ENCODE data around the gene ZNF547. TPM values are rescaled to one million over a fixed set of nuclear protein-coding genes. Genes with fewer than 3 reads are reported as not detected.
A peak's percentile ranks its signal among the peaks of the same experiment; 100 is the strongest.

ZNF547 gene
- total RNA-seq, 2 experiments from 2014 or later, result 1.4 to 2.1 TPM

DNA sequence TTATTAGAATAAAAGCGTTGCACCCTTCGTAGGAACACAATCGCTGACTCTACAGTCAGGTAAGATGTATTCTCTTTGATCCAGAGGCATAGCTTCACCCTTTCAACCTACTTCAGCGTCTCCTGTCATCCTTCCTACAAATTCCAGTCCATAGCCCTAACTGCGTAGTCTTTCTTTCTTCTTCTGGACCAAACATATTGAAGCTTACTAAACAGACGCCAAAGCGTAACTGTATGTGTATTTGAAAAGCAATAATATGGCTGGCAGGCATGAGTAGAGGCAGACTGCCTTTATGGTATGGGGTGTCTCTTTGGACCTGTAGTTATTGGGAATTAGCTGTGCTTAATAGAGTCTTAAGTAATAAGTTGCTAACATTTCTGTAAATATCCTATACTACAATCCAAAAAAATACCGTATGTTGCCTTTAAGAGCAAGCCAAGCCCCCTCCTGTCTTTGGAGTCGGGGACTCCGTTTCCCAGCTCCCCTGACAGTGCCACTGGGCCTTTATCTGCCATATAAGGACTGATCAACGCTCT, 25.9 kb downstream of the ZNF547 start:
- ATAC-seq (ENCODE audit: poor library complexity) (no peak), DNase-seq (no peak)
- H3K27me3 Mint-ChIP-seq, result no peaks in the 10 kb centered on the region
- intact Hi-C loops (cut with DNase I, micrococcal nuclease), result loop anchor here (1.0 to 2.0 kb wide), 7 partner anchors 22 to 190 kb away; partner anchors contain the start of genes ZNF749 (in 2 of the 2), TRAPPC2B (in 1 of the 2), ZNF17 (in 1 of the 2) and ZNF547 (in 1 of the 2)
- POLR2A ChIA-PET, result interaction anchor here (0.6 to 1.9 kb wide), 18 partner anchors 17 to 794 kb away, joined by 3 to 12 read pairs (median 4); partner anchors contain the start of genes TRAPPC2B, ZNF154, ZNF264 and ZNF274
- peaks cover 12% of the 10 kb centered on the region for H3K9me3 Mint-ChIP-seq
- peaks cover 15% of the 10 kb centered on the region for H3K36me3 ChIP-seq (ENCODE audit: insufficient read depth, low read length)
- H3K4me3 ChIP-seq (ENCODE audit: low read length), result peak overlapping the region; percentile 86
- H3K36me3 Mint-ChIP-seq (ENCODE audit: low read depth), result peaks cover 71% of the 10 kb centered on the region
- peaks cover 0 to 10% of the 10 kb centered on the region in 2 experiments for H3K9me3 ChIP-seq (ENCODE audit: control insufficient read depth in 1 of 2, insufficient read depth in 1 of 2, low read length in 2 of 2)
- peaks cover 33% of the 10 kb centered on the region for H3K4me1 Mint-ChIP-seq (ENCODE audit: low read depth)
- peak overlapping the region; percentile 95 for H3K27ac Mint-ChIP-seq
- no peaks in the 10 kb centered on the region for H3K27me3 ChIP-seq (ENCODE audit: control insufficient read depth in 1 of 2, insufficient read depth in 2 of 2, low read length in 2 of 2)
- peaks cover 18% of the 10 kb centered on the region for H3K4me1 ChIP-seq (ENCODE audit: insufficient read depth, low read length)
- CTCF ChIA-PET, result interaction anchor here (0.6 to 1.6 kb wide), 3 partner anchors 17 to 293 kb away, joined by 3 to 7 read pairs (median 3); partner anchors contain the start of gene ZNF551
- peak overlapping the region; percentile 98 for H3K4me3 Mint-ChIP-seq
- peak overlapping the region; percentile 86 to 95 for H3K27ac ChIP-seq (ENCODE audit: low read depth in 1 of 2, low read length in 2 of 2)
- TF ChIP-seq, protein P1, sequence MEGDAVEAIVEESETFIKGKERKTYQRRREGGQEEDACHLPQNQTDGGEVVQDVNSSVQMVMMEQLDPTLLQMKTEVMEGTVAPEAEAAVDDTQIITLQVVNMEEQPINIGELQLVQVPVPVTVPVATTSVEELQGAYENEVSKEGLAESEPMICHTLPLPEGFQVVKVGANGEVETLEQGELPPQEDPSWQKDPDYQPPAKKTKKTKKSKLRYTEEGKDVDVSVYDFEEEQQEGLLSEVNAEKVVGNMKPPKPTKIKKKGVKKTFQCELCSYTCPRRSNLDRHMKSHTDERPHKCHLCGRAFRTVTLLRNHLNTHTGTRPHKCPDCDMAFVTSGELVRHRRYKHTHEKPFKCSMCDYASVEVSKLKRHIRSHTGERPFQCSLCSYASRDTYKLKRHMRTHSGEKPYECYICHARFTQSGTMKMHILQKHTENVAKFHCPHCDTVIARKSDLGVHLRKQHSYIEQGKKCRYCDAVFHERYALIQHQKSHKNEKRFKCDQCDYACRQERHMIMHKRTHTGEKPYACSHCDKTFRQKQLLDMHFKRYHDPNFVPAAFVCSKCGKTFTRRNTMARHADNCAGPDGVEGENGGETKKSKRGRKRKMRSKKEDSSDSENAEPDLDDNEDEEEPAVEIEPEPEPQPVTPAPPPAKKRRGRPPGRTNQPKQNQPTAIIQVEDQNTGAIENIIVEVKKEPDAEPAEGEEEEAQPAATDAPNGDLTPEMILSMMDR (IDR thresholded peaks at IDR 0.05), result no peak

DNA sequence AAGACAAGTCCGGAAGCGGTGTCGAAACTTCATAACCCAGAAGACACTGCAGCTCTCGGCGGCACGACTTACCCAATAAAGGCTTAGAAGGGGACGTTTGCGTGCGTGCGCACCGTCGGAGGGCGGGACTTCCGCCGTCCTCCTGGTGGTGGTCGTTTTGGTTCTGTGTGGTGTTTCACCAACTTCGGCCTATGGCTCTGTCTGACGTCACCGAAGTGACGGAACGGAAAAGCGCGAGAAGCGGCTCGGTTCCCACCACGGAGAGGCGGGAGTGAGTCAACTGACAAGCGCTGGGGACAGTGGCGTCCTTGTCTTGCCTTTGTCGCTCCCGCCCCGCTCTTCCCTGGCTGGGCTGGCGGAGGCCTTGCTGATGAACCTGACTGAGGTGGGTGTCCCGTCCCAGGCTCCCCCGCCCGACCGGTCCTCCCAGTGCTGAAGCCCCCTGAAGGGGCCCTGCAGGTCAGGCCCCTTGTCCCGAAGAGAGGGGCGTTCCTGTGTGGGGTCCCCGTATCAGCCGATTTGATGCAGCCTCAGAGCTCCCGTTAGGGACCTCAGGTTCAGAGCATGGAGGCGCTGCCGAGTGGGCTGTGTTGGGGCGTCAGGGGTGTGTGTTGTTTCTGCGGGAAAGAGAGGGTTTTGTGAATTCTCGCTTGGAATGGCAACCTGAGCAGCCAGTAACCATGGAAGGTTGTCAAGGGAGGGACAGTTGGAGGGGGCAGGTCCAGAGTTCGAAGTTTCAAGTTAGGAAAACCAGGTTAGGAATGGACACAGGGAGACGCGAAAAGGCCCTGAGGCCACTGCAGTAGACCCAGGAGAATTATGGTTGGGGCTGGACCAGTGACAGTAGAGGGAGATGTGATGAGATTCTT, 26.6 kb downstream of the ZNF547 start, which contains the start of gene ZNF548:
Gene ZNF548, plus strand, starts transcription at position 125 of the 869 bp plus-strand sequence. Its CDS starts 246 bp downstream, at position 371.
- Mint-ChIP-seq H3K27me3 (no peaks in the 10 kb centered on the region), H3K4me1 (ENCODE audit: low read depth) (peaks cover 33% of the 10 kb centered on the region), H3K36me3 (ENCODE audit: low read depth) (peaks cover 76% of the 10 kb centered on the region), H3K9me3 (peaks cover 17% of the 10 kb centered on the region), H3K4me3 (peak within 1 kb of the TSS; percentile 98), H3K27ac (peak within 1 kb of the TSS; percentile 95)
- DNase-seq, result peak; percentile 87 to 99 (median 95)
- peak within 1 kb of the TSS; percentile 86 for H3K4me3 ChIP-seq (ENCODE audit: low read length)
- peak within 1 kb of the TSS; percentile 86 to 95 for H3K27ac ChIP-seq (ENCODE audit: low read depth in 1 of 2, low read length in 2 of 2)
- intact Hi-C loops (cut with DNase I, micrococcal nuclease), result loop anchor here (1.0 to 2.0 kb wide), 7 partner anchors 21 to 189 kb away; partner anchors contain the start of genes ZNF17 (in 2 of the 2), ZNF749 (in 2 of the 2), TRAPPC2B (in 1 of the 2) and ZNF547 (in 1 of the 2)
- TF ChIP-seq, protein P1 (IDR thresholded peaks at IDR 0.05), result no peak
- peaks cover 0 to 10% of the 10 kb centered on the region in 2 experiments for H3K9me3 ChIP-seq (ENCODE audit: control insufficient read depth in 1 of 2, insufficient read depth in 1 of 2, low read length in 2 of 2)
- POLR2A ChIA-PET, result interaction anchor here (0.6 to 1.9 kb wide), 17 partner anchors 17 to 793 kb away, joined by 3 to 12 read pairs (median 4); partner anchors contain the start of genes TRAPPC2B, ZNF264, ZNF274 and ZNF304
- peaks cover 18% of the 10 kb centered on the region for H3K4me1 ChIP-seq (ENCODE audit: insufficient read depth, low read length)
- peak; percentile 96 for ATAC-seq (ENCODE audit: poor library complexity)
- H3K27me3 ChIP-seq (ENCODE audit: control insufficient read depth in 1 of 2, insufficient read depth in 2 of 2, low read length in 2 of 2), result no peaks in the 10 kb centered on the region
- CTCF ChIA-PET, result interaction anchor here (0.5 to 1.6 kb wide), 3 partner anchors 17 to 292 kb away, joined by 3 to 7 read pairs (median 3); partner anchors contain the start of genes ZNF543 and ZNF551
- peaks cover 20% of the 10 kb centered on the region for H3K36me3 ChIP-seq (ENCODE audit: insufficient read depth, low read length)

DNA sequence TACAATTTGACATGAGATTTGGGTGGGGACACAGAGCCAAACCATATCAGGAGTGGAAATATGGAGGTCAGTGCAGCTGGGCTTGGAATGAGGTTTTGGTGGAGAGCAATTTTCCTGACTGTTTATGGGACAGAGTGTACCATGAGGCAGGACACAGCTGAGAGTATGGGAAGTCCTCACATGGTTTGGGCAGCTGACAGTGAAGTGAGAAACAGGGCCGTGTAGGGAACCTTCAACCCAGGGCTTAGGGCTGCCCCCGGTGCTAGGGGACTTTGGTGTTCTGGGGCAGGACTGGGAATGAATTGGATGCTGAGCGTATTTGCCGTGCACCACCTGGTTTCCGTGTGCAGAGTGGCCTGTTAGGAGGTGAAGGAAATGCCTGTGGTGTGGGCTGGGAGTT, 32.4 kb downstream of the ZNF547 start:
- ChIA-PET CTCF (no interaction called here), POLR2A (no interaction called here)
- H3K9me3 Mint-ChIP-seq, result peaks cover 33% of the 10 kb centered on the region
- H3K36me3 ChIP-seq (ENCODE audit: insufficient read depth, low read length), result peaks cover 64% of the 10 kb centered on the region
- H3K27ac Mint-ChIP-seq, result no peak overlapping the region
- no peak overlapping the region for H3K4me3 Mint-ChIP-seq
- peaks cover 100% of the 10 kb centered on the region for H3K36me3 Mint-ChIP-seq (ENCODE audit: low read depth)
- DNase-seq (no peak), ATAC-seq (ENCODE audit: poor library complexity) (no peak)
- no peak overlapping the region for H3K27ac ChIP-seq (ENCODE audit: low read depth in 1 of 2, low read length in 2 of 2)
- peaks cover 15% of the 10 kb centered on the region for H3K4me1 Mint-ChIP-seq (ENCODE audit: low read depth)
- intact Hi-C loops (cut with DNase I, micrococcal nuclease), result no loop called here
- TF ChIP-seq, protein P1 (IDR thresholded peaks at IDR 0.05), result no peak
- no peaks in the 10 kb centered on the region for H3K27me3 Mint-ChIP-seq
- peaks cover 37 to 51% of the 10 kb centered on the region in 2 experiments for H3K9me3 ChIP-seq (ENCODE audit: control insufficient read depth in 1 of 2, insufficient read depth in 1 of 2, low read length in 2 of 2)
- no peaks in the 10 kb centered on the region for H3K27me3 ChIP-seq (ENCODE audit: control insufficient read depth in 1 of 2, insufficient read depth in 2 of 2, low read length in 2 of 2)
- H3K4me3 ChIP-seq (ENCODE audit: low read length), result no peak overlapping the region
- peaks cover 2% of the 10 kb centered on the region for H3K4me1 ChIP-seq (ENCODE audit: insufficient read depth, low read length)
